ENCODE results near the gene EPHB3. TPM values are rescaled to one million over a fixed set of nuclear protein-coding genes. Genes with fewer than 3 reads are reported as not detected.

EPHB3 gene
- polyA plus RNA-seq, 1 of the 3 experiments (the other 2 are of a cell fraction) = 4.2 TPM

DNA sequence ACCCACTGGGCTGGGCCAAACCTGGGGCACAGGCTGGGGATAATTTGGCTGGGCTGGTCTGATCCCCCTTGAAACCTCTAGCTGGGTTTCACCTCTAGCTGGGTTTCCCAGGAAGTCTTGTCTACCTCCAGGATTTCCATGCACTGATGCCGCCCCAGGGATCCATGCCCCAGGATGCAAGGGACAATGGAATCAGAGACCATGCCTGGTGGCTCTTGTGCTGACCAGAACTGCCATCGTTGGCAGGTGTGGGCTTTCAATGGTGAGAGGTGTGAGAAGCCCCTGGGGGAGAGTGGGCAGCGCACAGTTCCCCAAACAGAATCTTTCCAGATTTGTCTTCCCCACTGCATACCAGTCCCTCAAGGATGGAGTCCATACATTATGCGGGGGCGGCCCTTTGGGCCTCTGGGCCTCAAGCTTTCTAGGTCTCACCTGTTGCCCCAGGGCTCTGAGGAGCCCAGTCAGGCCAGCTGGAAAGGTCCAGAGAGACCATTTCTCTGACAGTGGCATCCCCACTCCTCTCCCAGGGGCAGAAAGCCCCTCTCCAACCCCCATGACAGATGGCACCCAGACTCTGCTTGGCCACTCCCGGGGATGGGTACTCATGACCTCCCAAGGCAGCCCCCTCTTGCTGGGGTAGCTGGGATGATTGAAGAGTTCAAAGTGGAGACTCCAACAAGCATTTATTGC is 35.4 kb downstream of the EPHB3 start:
- no peaks in the 10 kb centered on the region for H4K20me1 ChIP-seq (ENCODE audit: insufficient read depth)
- WGBS (ENCODE audit: low lambda C conversion rate) = 100% methylated on average over 2 of the region's 6 CpGs
- no peaks in the 10 kb centered on the region for H3K79me2 ChIP-seq (ENCODE audit: insufficient read depth)
- no peaks in the 10 kb centered on the region for H3F3A ChIP-seq (replicated peaks; ENCODE audit: insufficient read depth)
- H3K9me3 ChIP-seq = no peaks in the 10 kb centered on the region
- H3K27ac ChIP-seq (ENCODE audit: low read depth in 2 of 2, low read length in 1 of 2) = peak overlapping the region in 1 of 2 experiments; percentile 98; a peak in 2 of 4 replicates
- TF ChIP-seq MXI1 (IDR thresholded peaks at IDR 0.05; ENCODE audit: low read depth, low read length) = no peak
- TF ChIP-seq SMC3 (IDR thresholded peaks at IDR 0.05; ENCODE audit: low read depth, low read length) = no peak
- no peak for TF ChIP-seq FOSL2 (IDR thresholded peaks at IDR 0.05; ENCODE audit: borderline replicate concordance, low read depth)
- TF ChIP-seq TCF12 (IDR thresholded peaks at IDR 0.05) = no peak
- no peak for TF ChIP-seq REST (IDR thresholded peaks at IDR 0.05; ENCODE audit: low read depth, low read length)
- TF ChIP-seq RCOR1 (IDR thresholded peaks at IDR 0.05; ENCODE audit: low read length) = no peak
- TF ChIP-seq NRF1 (IDR thresholded peaks at IDR 0.05; ENCODE audit: low read depth, low read length) = no peak
- no peak for TF ChIP-seq FOXM1 (IDR thresholded peaks at IDR 0.05; ENCODE audit: low read depth)
- no peak for TF ChIP-seq IRF3 (IDR thresholded peaks at IDR 0.05; ENCODE audit: low read depth, low read length)
- no peak for TF ChIP-seq GABPA (IDR thresholded peaks at IDR 0.05; ENCODE audit: low read depth)
- TF ChIP-seq, protein P1, sequence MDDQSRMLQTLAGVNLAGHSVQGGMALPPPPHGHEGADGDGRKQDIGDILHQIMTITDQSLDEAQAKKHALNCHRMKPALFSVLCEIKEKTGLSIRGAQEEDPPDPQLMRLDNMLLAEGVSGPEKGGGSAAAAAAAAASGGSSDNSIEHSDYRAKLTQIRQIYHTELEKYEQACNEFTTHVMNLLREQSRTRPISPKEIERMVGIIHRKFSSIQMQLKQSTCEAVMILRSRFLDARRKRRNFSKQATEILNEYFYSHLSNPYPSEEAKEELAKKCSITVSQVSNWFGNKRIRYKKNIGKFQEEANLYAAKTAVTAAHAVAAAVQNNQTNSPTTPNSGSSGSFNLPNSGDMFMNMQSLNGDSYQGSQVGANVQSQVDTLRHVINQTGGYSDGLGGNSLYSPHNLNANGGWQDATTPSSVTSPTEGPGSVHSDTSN (IDR thresholded peaks at IDR 0.05) = no peak
- H3K4me2 ChIP-seq = no peak overlapping the region
- H2AFZ ChIP-seq (ENCODE audit: low read depth) = no peak overlapping the region
- no peaks in the 10 kb centered on the region for H3K9me2 ChIP-seq
- no peaks in the 10 kb centered on the region for H3K27me3 ChIP-seq (ENCODE audit: insufficient read depth)
- peaks cover 0 to 74% of the 10 kb centered on the region in 2 experiments; a peak in 2 of 4 replicates for H3K4me1 ChIP-seq (ENCODE audit: control insufficient read depth in 1 of 2, insufficient read depth in 2 of 2, low read depth in 1 of 2, low read length in 1 of 2)
- no peak overlapping the region for H3K4me3 ChIP-seq (ENCODE audit: low read depth in 2 of 2, low read length in 1 of 2)
- H3K9ac ChIP-seq = no peak overlapping the region
- no peaks in the 10 kb centered on the region for H3K36me3 ChIP-seq (replicated peaks in 1 of 2; ENCODE audit: control insufficient read depth in 1 of 2, insufficient read depth in 2 of 2, low read length in 1 of 2)
- CTCF ChIA-PET = interaction anchor here (0.7 to 2.0 kb wide), 4 partner anchors 45 to 130 kb away, joined by 3 to 4 read pairs (median 4); no protein-coding TSS in a partner anchor
- DNase-seq = no peak
- POLR2A ChIA-PET = no interaction called here

Measured in SK-N-SH (cell line).